Stimulated activated memory B cell treated with anti-CD40 and anti-IgM and Interleukin-4, amounts not matched to agents 10 μg/mL and 1 μg/mL and 100 μg/mL, for 72 hours (primary cell): ENCODE data around the gene RBM38.

Experiments
- ATAC-seq: fragments of 150-1000 bp; cut with Tn5 transposase; 2 replicates; pipeline ENCODE4 v1.10.0; 2021
- H3K27ac Mint-ChIP-seq: one replicate; pipeline ENCODE4 v1.8.0; 2022; ENCODE audit warnings: mild to moderate bottlenecking, mixed read lengths
- H3K27me3 Mint-ChIP-seq: one replicate; pipeline ENCODE4 v1.8.0; 2022; ENCODE audit warnings: mixed read lengths
- H3K36me3 Mint-ChIP-seq: one replicate; pipeline ENCODE4 v1.8.0; 2022; ENCODE audit warnings: mixed read lengths
- H3K4me1 Mint-ChIP-seq: one replicate; pipeline ENCODE4 v1.8.0; 2022; ENCODE audit warnings: mixed read lengths
- H3K4me3 Mint-ChIP-seq: one replicate; pipeline ENCODE4 v1.8.0; 2022; ENCODE audit warnings: mild to moderate bottlenecking, moderate library complexity, mixed read lengths
- H3K9me3 Mint-ChIP-seq: one replicate; pipeline ENCODE4 v1.8.0; 2022; ENCODE audit warnings: mixed read lengths

The RBM38 gene

DNA sequence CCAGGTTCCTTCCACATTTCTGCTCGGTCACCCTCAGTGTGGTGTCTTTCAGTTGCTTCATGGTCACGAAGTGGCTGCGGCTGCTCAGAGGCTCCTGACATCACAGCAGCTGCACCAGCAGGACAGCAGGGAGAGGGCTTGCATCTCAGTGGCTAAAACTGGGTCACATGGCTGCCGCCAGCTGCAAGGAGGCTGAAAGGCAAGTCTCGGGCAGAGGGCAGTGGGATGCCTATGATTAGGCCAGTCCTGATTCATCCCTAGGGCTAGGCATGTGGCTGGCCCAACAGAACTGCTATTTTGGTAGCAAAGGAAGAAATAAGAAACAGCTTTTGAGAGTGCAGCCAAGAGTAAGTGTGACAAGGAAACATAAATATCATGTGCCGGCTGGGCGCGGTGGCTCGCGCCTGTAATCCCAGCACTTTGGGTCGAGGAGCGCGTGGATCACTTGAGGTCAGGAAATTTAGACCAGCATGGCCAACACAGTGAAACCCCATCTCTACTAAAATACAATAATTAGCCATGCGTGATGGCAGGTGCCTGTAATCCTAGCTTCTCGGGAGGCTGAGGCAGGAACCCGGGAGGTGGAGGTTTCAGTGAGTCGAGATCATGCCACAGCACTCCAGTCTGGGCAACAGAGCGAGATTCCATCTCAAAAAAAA, 46.6 kb downstream of the RBM38 start:
- Mint-ChIP-seq H3K4me1 (peaks cover 46% of the 10 kb centered on the region), H3K4me3 (no peak overlapping the region), H3K27ac (no peak overlapping the region)

DNA sequence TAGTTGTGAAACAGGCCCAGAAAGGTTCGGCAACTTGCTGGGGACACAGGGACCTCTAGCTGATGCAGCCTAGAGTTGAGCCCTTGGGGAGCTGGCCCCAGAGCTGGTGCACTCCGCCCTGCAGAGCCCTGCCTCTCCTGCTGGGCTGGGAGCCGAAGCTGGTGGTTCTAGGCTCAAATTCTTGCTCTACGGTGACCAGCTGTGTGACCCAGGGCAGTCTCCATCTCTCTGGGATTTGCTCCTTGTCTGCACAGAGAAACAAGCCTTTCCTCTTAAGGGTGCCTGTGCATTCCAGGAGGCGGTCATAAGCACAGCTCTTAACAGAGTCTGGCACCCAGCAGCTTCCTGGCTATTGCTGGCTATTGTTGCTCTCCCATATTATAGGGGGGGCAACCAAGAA, 47.4 kb downstream of the RBM38 start:
- H3K4me1 Mint-ChIP-seq = peaks cover 39% of the 10 kb centered on the region
- no peak overlapping the region for H3K4me3 Mint-ChIP-seq
- no peaks in the 10 kb centered on the region for H3K36me3 Mint-ChIP-seq
- H3K27me3 Mint-ChIP-seq = no peaks in the 10 kb centered on the region
- no peak for ATAC-seq
- H3K27ac Mint-ChIP-seq = no peak overlapping the region
- no peaks in the 10 kb centered on the region for H3K9me3 Mint-ChIP-seq

More for the DNA sequence above, 46.6 kb downstream of the RBM38 start:
- Mint-ChIP-seq H3K9me3 (no peaks in the 10 kb centered on the region), H3K36me3 (no peaks in the 10 kb centered on the region), H3K27me3 (no peaks in the 10 kb centered on the region)
- ATAC-seq = no peak

DNA sequence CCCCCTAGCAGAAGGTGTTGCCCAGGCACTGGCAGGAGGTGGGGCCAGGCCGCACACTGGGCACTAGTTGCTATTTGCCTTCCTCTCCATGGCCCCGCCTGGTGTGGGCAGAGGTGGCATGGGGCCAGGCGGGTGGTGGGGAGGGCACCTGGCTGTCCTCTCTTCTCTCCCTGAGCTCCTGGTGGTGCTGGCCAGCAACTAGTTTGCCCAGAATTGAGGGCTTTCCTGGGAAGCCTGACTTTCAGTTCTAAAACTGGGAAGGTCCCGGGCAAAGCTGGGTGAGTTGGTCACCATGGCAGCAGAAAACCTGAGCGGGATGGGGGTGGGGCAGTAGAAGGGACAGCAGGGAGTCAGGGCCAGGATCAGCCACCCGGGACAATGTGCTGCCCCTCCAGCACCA, 48.2 kb downstream of the RBM38 start:
- no peak overlapping the region for H3K4me3 Mint-ChIP-seq
- H3K36me3 Mint-ChIP-seq = no peaks in the 10 kb centered on the region
- H3K4me1 Mint-ChIP-seq = peaks cover 30% of the 10 kb centered on the region
- no peaks in the 10 kb centered on the region for H3K9me3 Mint-ChIP-seq
- H3K27me3 Mint-ChIP-seq = no peaks in the 10 kb centered on the region
- peak; percentile 44 for ATAC-seq
- no peak overlapping the region for H3K27ac Mint-ChIP-seq

DNA sequence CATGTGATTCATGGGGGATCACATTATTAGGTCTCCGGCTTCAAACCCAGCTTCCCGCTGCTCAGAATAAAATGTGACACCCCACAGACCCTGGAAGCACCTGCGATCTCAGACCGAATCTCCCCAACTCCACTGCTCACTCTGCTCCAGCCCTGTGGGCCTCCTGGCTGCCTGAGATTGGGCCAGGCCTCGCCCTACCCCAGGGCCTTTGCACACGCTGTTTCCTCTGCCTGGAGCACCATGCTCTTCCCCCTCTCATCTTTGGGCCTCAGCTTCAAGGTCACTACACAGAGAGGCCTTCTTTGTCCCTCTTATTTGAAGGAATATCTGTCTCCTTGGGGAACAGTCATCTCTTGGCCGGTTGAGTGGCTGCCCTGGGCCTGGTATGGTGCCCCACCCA, 48.8 kb downstream of the RBM38 start:
- H3K9me3 Mint-ChIP-seq = no peaks in the 10 kb centered on the region
- no peaks in the 10 kb centered on the region for H3K36me3 Mint-ChIP-seq
- no peak overlapping the region for H3K4me3 Mint-ChIP-seq
- no peaks in the 10 kb centered on the region for H3K27me3 Mint-ChIP-seq
- H3K27ac Mint-ChIP-seq = no peak overlapping the region
- peaks cover 24% of the 10 kb centered on the region for H3K4me1 Mint-ChIP-seq
- no peak for ATAC-seq

DNA sequence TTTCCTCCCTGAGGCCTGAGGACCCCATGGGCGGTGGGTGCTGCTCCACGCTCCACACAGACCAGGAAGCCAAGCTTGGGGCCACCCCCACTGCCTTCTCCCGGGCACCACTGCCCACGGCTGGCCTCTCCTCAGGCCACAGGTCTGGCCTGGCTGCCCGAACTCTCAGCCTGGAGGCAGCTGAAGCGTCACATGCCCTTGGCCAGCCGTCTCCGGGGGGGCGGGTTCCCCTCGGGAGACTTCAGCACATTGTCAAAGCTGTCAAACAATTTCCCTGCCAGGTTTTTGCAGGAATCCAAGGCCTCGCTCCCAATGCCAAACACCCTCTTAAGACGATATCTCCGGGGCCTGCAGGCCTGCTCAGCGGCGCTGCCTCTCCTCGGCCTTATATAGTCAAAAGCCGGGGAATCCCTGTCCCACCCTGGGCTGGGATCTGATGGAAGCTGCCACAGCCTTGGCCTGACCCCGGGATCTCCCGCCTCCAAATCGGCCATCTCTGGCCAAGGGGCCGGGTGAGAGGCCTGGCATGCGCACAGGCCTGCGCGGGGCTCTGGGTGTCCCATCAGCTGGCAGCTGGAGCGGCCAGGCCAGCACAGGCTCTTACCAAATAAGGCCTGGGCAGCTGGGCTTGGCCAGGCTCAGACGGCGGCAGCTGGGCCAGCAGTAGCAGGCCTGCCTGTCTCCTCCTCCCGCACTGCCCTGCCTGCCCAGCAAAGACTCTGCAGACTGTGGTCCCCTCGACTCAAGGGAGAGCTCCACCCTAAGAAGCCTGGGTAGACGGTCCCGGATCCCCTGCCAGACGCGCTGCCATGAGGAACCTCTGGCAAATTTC, 49.7 kb downstream of the RBM38 start:
- Mint-ChIP-seq H3K4me1 (peaks cover 15% of the 10 kb centered on the region), H3K4me3 (no peak overlapping the region), H3K27ac (no peak overlapping the region), H3K36me3 (no peaks in the 10 kb centered on the region), H3K9me3 (no peaks in the 10 kb centered on the region), H3K27me3 (no peaks in the 10 kb centered on the region)
- ATAC-seq = peak; percentile 40

DNA sequence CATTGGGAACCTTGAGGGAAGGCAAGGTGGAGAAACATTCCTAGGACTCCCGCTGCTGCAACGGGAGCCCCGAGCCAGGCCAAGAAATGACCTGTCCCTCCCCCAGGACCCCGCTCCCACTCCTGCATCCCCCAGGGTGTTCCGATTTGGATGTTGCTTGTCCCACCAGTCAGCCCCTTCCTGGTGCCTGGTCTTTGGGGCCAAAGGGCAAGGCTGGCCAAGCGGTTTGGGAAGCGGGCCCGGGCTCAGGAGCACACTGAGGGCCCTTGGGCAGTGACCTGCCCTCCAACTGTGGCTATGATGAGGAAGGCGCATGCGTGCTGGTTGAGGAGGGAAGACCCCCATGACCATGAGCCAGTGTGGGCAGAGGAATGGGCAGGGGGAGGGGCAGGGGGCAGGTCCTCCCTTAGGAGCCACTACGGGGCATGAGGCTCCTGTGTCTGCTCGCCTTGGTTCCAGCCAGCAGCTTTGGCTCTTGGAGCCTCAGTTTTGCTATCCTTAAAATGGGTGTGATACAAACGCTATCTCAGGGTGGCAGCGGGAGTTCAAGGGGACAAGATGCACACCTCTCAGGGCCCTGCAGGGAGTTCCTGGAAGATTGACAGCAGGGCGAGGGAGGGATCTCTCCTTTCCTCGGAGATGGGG, 50.4 kb downstream of the RBM38 start:
- ATAC-seq = no peak
- Mint-ChIP-seq H3K36me3 (no peaks in the 10 kb centered on the region), H3K4me1 (peaks cover 11% of the 10 kb centered on the region), H3K4me3 (no peak overlapping the region), H3K27ac (no peak overlapping the region), H3K27me3 (no peaks in the 10 kb centered on the region), H3K9me3 (no peaks in the 10 kb centered on the region)

DNA sequence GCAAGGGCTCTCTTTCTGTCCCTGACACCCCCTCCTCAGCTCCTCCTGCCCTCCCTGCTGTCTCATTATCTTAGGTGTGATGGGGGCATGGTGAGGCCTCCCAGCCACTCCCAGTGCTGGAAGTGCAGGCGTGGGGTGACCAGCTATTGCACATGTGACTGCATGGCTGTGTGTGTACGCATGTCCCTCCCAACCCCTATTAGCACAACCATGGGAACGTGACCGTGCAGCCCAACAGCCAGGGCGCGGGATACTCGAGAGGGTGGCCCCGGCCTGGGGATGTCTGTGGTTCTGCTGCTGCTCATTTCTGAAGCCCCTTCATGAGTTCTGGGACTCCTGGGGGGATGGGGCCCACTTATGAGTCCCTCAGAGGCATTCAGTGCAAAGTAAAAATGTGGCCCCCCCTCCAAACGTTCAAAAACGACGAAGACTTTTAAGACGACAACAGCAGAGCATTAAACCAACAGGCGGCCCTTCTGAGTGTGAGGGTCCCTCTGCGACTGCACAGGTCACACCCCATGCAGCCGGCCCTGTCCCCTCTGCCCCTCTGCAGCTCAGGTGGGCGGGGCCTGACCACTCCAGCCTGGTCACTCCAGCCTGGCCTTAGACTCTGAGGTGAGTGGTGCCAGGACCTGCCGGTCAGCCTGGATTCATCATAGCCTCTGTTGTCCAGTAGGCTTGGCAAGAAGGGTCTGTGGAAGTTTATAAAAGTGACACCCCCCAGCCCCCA, 51.1 kb downstream of the RBM38 start:
- Mint-ChIP-seq H3K36me3 (no peaks in the 10 kb centered on the region), H3K4me1 (peaks cover 11% of the 10 kb centered on the region), H3K27ac (no peak overlapping the region), H3K4me3 (no peak overlapping the region), H3K9me3 (no peaks in the 10 kb centered on the region), H3K27me3 (no peaks in the 10 kb centered on the region)
- ATAC-seq = no peak

DNA sequence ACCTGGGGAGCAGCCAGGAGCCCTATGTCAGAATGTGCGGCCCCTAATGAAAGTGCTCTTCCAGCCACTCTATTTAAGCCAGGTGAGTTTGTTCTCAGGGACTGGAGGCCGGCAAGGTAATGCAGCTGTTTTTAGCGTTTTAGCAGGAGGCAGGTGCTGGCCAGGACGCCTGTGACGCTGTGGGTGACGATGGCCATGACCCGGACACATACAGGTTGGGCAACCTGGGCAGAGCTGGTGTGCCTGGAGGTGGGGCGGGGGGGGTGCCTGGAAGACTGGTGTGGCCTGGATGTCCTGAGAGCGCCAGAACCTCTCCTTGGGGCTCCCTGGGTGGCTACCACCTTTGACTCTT, 51.7 kb downstream of the RBM38 start:
- no peak overlapping the region for H3K27ac Mint-ChIP-seq
- H3K4me1 Mint-ChIP-seq = peaks cover 15% of the 10 kb centered on the region
- no peaks in the 10 kb centered on the region for H3K27me3 Mint-ChIP-seq
- H3K36me3 Mint-ChIP-seq = no peaks in the 10 kb centered on the region
- no peaks in the 10 kb centered on the region for H3K9me3 Mint-ChIP-seq
- ATAC-seq = no peak
- H3K4me3 Mint-ChIP-seq = no peak overlapping the region

DNA sequence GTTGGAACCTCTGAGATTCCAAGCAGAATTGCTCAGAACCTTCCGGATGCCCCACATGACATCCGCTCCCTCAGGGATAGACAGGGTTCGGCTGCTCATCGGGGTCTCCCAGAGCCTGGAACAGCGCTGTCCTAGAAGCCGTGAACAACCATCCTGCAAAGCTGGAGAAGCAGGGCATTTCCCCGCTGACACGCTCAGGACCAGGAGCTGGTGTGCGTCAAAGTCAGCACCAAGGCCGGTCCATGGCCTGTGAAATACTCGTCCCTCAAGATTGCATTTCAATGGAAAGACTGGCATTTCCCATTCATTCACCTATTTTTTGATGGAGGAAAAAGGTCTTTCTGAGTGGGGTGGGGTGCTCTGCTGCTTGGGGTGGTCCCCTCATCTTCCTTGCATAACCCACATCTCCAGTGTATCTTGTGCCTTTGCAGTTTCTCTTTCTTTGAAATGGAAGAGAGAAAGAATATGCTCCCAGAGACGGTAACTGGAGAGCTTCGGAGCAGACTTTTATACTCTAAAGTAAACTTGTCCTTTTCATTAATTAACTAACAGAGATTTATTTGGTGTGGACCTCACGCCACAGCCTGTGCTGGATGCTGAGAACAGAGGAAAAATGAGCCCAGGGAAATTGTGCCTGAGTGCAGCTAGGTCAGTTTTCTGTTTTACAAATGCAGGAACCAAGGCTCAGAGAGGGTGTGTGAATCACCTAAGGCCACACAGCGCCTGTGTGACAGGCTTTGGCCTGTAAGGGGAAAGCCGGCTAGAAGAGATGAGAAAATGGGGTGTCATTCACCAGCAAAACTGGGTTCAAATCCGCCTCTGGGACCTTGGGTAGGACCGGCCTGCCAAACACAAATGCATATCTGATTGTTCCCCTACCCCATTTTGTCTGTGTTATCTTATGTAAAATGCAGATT, 52.4 kb downstream of the RBM38 start:
- no peaks in the 10 kb centered on the region for H3K36me3 Mint-ChIP-seq
- no peak overlapping the region for H3K4me3 Mint-ChIP-seq
- peaks cover 19% of the 10 kb centered on the region for H3K4me1 Mint-ChIP-seq
- no peak for ATAC-seq
- H3K9me3 Mint-ChIP-seq = no peaks in the 10 kb centered on the region
- H3K27ac Mint-ChIP-seq = no peak overlapping the region
- H3K27me3 Mint-ChIP-seq = no peaks in the 10 kb centered on the region

DNA sequence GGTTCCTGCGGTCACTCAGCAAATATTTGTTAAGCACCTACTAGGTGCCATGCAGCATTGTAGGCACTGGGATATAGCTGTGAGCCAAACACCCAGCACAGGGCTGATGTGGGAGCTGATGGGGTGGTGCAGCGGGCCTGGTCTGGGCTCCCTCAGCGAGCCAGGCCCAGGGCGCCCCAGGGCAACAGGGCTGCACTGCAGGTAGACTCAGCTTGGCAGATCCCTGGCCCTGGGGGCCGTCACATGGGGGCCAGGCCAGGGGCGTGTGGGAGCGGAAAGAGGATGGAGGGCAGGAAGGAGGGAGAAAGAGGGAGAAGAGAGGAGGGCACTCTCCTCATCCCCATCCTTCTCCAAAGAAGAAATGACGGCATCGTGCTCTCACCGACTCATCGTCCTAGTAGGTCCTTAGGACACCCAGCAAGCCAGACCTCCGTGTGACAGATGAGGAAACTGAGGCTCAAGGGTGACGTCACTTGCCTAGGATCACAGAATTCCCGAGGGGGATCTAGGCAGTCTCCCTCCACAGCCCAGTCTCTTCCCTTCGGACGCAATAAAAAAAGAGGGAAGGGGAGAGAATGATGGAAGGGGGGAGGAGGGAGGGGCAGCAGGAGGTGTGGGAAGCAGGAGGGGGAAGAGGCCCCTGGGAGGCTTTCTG, 53.3 kb downstream of the RBM38 start:
- Mint-ChIP-seq H3K27me3 (no peaks in the 10 kb centered on the region), H3K4me3 (no peak overlapping the region), H3K4me1 (peaks cover 27% of the 10 kb centered on the region), H3K9me3 (no peaks in the 10 kb centered on the region), H3K27ac (no peak overlapping the region), H3K36me3 (no peaks in the 10 kb centered on the region)
- ATAC-seq = no peak

DNA sequence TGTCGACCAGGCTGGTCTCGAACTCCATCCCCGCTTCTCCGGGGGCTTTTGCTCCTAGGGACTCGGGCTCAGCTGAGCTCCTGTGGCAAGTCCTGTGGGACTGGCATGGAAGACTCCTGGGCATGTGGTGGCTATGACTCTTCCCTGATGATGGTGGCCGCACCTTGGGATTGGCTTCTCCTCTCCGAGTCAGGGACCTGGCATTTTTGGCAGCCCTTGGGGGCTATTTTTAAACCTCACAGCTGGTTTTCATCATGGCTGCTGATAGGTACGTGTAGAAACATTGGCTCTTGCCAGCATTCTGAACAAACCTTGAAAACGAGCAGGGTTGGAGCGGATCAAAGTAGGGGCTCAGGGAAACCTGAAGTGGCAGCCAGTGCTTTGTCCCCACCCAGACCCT, 54.1 kb downstream of the RBM38 start:
- Mint-ChIP-seq H3K27me3 (no peaks in the 10 kb centered on the region), H3K27ac (no peak overlapping the region), H3K4me1 (peaks cover 27% of the 10 kb centered on the region), H3K9me3 (no peaks in the 10 kb centered on the region), H3K4me3 (no peak overlapping the region), H3K36me3 (no peaks in the 10 kb centered on the region)
- ATAC-seq = no peak

DNA sequence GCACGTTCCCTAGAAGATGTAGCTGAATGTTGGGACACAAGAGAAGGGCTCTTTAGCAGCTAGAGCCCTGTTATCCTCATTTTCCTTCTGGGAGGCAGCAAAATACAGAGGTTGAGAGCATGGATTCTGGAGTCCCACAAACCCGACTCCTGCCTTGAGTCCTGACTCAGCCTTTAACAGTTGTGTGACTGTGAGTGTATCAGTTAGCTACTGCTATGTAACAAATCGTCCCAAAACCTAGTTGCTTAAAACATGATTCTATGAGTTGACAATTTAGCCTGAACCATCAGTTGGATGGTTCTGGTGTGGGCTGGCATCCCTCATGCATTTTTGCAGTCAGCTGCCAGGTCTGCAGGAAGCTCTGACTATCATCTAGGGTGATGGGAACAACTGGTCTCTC, 54.6 kb downstream of the RBM38 start:
- no peak for ATAC-seq
- H3K36me3 Mint-ChIP-seq = no peaks in the 10 kb centered on the region
- peaks cover 30% of the 10 kb centered on the region for H3K4me1 Mint-ChIP-seq
- H3K4me3 Mint-ChIP-seq = no peak overlapping the region
- H3K9me3 Mint-ChIP-seq = no peaks in the 10 kb centered on the region
- H3K27me3 Mint-ChIP-seq = no peaks in the 10 kb centered on the region
- no peak overlapping the region for H3K27ac Mint-ChIP-seq

DNA sequence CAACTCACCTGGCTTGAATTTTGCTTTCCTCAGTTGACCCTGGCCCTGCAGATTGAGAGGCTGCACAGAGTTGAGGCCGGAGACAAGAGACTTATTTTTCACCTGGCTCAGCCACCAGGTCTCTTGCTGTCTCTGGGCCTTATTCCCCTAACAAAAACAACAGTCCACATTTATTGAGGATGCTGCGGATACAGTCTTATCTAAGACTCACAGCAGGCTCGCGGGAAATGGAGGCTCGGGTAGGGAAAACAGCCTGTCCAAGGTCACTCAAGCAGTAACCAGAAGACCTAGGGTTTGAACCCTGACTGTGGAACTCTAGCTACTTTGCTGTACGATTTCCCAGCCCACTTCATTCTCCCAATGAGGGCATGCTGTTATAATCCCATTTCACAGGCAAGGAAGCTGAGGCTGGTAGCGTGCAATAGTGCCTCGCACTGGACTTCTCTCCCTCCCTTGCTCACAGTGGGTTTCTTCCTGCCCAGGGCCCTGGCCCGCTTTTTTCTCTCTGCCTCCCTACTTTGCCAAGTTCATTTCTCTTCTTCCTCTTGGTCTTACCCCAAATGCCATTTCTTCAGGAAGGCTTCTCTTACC, 57.7 kb downstream of the RBM38 start:
- H3K4me1 Mint-ChIP-seq = peaks cover 54% of the 10 kb centered on the region
- ATAC-seq = no peak
- no peak overlapping the region for H3K4me3 Mint-ChIP-seq
- H3K36me3 Mint-ChIP-seq = no peaks in the 10 kb centered on the region
- H3K9me3 Mint-ChIP-seq = no peaks in the 10 kb centered on the region
- H3K27ac Mint-ChIP-seq = no peak overlapping the region
- H3K27me3 Mint-ChIP-seq = no peaks in the 10 kb centered on the region
